ENCODE measurements around the gene NDUFB1.

NDUFB1 gene

GRCh38 chr14:92105073-92105892 lies 16.2 kb downstream of the NDUFB1 start:
- H3K27ac ChIP-seq (ENCODE audit: low read length), result peak overlapping the region; percentile 41; the same call in 1 of the 2 replicates
- H2AFZ ChIP-seq (ENCODE audit: low read length), result peak overlapping the region; percentile 77; the same call in 1 of the 2 replicates
- H3K4me3 ChIP-seq (ENCODE audit: low read length), result peak overlapping the region; percentile 77

GRCh38 chr14:92103363-92103989 lies 18.0 kb downstream of the NDUFB1 start:
- no peak overlapping the region for H3K4me2 ChIP-seq (ENCODE audit: low read depth, low read length)
- H3F3A ChIP-seq (ENCODE audit: insufficient read depth, low read length), result no peaks in the 10 kb centered on the region
- H3K4me3 ChIP-seq (ENCODE audit: low read length), result no peak overlapping the region
- H2AFZ ChIP-seq (ENCODE audit: low read length), result no peak overlapping the region
- no peaks in the 10 kb centered on the region for H3K9me3 ChIP-seq (replicated peaks; ENCODE audit: insufficient read depth, low read length)
- H3K27ac ChIP-seq (ENCODE audit: low read length), result no peak overlapping the region
- H3K27me3 ChIP-seq (replicated peaks; ENCODE audit: insufficient read depth, low read length), result no peaks in the 10 kb centered on the region
- peaks cover 36% of the 10 kb centered on the region for H3K79me2 ChIP-seq (ENCODE audit: low read length)
- TF ChIP-seq EZH2 (optimal IDR thresholded peaks at IDR 0.05; ENCODE audit: low read depth, low read length) (no peak), EZH2phosphoT487 (IDR thresholded peaks at IDR 0.05; ENCODE audit: low read length) (no peak), CTCF (IDR thresholded peaks at IDR 0.05; ENCODE audit: low read length) (no peak)
- no peaks in the 10 kb centered on the region for H4K20me1 ChIP-seq (ENCODE audit: insufficient read depth, low read length)
- no peak overlapping the region for H3K9ac ChIP-seq (ENCODE audit: low read length)
- H3K36me3 ChIP-seq (replicated peaks; ENCODE audit: insufficient read depth, low read length), result no peaks in the 10 kb centered on the region
- no peaks in the 10 kb centered on the region for H3K4me1 ChIP-seq (ENCODE audit: low read length)
- DNase-seq, result no peak
- H3K9me2 ChIP-seq (replicated peaks; ENCODE audit: insufficient read depth, low read length), result no peaks in the 10 kb centered on the region

More at GRCh38 chr14:92105073-92105892, 16.2 kb downstream of the NDUFB1 start:
- Histone ChIP-seq H3F3A (ENCODE audit: insufficient read depth, low read length) (no peaks in the 10 kb centered on the region), H4K20me1 (ENCODE audit: insufficient read depth, low read length) (no peaks in the 10 kb centered on the region), H3K4me1 (ENCODE audit: low read length) (no peaks in the 10 kb centered on the region), H3K4me2 (ENCODE audit: low read depth, low read length) (peak overlapping the region; percentile 52; the same call in 1 of the 2 replicates), H3K9me2 (replicated peaks; ENCODE audit: insufficient read depth, low read length) (no peaks in the 10 kb centered on the region), H3K9ac (ENCODE audit: low read length) (peak overlapping the region; percentile 58; the same call in 1 of the 2 replicates), H3K36me3 (replicated peaks; ENCODE audit: insufficient read depth, low read length) (no peaks in the 10 kb centered on the region), H3K79me2 (ENCODE audit: low read length) (peaks cover 24% of the 10 kb centered on the region), H3K27me3 (replicated peaks; ENCODE audit: insufficient read depth, low read length) (no peaks in the 10 kb centered on the region), H3K9me3 (replicated peaks; ENCODE audit: insufficient read depth, low read length) (no peaks in the 10 kb centered on the region)
- DNase-seq, result no peak
- TF ChIP-seq CTCF (IDR thresholded peaks at IDR 0.05; ENCODE audit: low read length) (no peak), EZH2phosphoT487 (IDR thresholded peaks at IDR 0.05; ENCODE audit: low read length) (no peak), EZH2 (optimal IDR thresholded peaks at IDR 0.05; ENCODE audit: low read depth, low read length) (no peak)

- Histone ChIP-seq H3K9me3 (replicated peaks; ENCODE audit: insufficient read depth, low read length) (no peaks in the 10 kb centered on the region), H3K9ac (ENCODE audit: low read length) (no peak overlapping the region), H3K27ac (ENCODE audit: low read length) (no peak overlapping the region), H3K36me3 (replicated peaks; ENCODE audit: insufficient read depth, low read length) (no peaks in the 10 kb centered on the region), H3K4me2 (ENCODE audit: low read depth, low read length) (no peak overlapping the region), H2AFZ (ENCODE audit: low read length) (no peak overlapping the region), H3K4me3 (ENCODE audit: low read length) (no peak overlapping the region), H4K20me1 (ENCODE audit: insufficient read depth, low read length) (no peaks in the 10 kb centered on the region), H3K9me2 (replicated peaks; ENCODE audit: insufficient read depth, low read length) (no peaks in the 10 kb centered on the region), H3K79me2 (ENCODE audit: low read length) (peaks cover 28% of the 10 kb centered on the region), H3K27me3 (replicated peaks; ENCODE audit: insufficient read depth, low read length) (no peaks in the 10 kb centered on the region), H3K4me1 (ENCODE audit: low read length) (no peaks in the 10 kb centered on the region), H3F3A (ENCODE audit: insufficient read depth, low read length) (no peaks in the 10 kb centered on the region)
- TF ChIP-seq CTCF (IDR thresholded peaks at IDR 0.05; ENCODE audit: low read length) (no peak), EZH2phosphoT487 (IDR thresholded peaks at IDR 0.05; ENCODE audit: low read length) (no peak), EZH2 (optimal IDR thresholded peaks at IDR 0.05; ENCODE audit: low read depth, low read length) (no peak)
- DNase-seq, result no peak
Observed at GRCh38 chr14:92099802-92100201, 21.7 kb downstream of the NDUFB1 start.
